GM06990 (cell line): Measurements from ENCODE around the gene CRYL1.

Experiments
- DNase-seq: peaks from one replicate; pipeline ENCODE4 v3.0.0-alpha.2; 2011; ENCODE audit not compliant: insufficient read length; ENCODE audit errors: extremely low read depth
- H3K27me3 ChIP-seq: replicated peaks from 2 replicates; pipeline ENCODE4 v1.6.0; 2011; ENCODE audit warnings: low read length; ENCODE audit not compliant: control insufficient read depth, insufficient read depth
- H3K36me3 ChIP-seq: 2 replicates; pipeline ENCODE4 v1.5.1; 2011; ENCODE audit warnings: low read length; ENCODE audit not compliant: control insufficient read depth, insufficient read depth
- H3K4me3 ChIP-seq: replicated peaks from 2 replicates; pipeline ENCODE4 v1.5.1; 2011; ENCODE audit warnings: low read depth, mild to moderate bottlenecking, control low read depth, low read length
- CTCF ChIP-seq: IDR thresholded peaks from 2 replicates; pipeline ENCODE4 v1.5.1; 2011; ENCODE audit warnings: low read length, control low read depth, mild to moderate bottlenecking, inconsistent platforms; ENCODE audit not compliant: insufficient read depth, poor library complexity, severe bottlenecking

Gene CRYL1

GRCh38 chr13:20358022-20358421 is 167.6 kb downstream of the CRYL1 start:
- Histone ChIP-seq H3K36me3 (no peaks in the 10 kb centered on the region), H3K27me3 (no peaks in the 10 kb centered on the region), H3K4me3 (no peak overlapping the region)
- DNase-seq, result no peak
- no peak for TF ChIP-seq CTCF

DNA sequence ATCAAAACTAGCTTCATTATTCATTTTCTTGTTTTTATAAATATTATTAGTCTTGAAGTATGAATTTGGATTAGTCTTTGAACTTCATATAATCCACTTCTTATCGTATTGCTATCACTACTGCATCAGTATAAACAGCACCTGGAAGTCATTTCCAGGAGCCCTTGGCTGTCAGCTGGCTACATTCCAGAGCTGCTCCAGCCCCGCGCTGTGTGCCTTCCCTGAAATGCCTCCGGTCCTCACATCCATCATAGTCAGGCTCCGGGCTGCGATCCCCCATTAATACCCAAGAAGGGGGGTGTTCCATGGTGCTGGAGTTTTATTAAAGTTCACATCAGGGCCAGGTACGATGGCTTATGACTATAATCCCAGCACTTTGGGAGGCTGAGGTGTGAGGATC is 169.2 kb downstream of the CRYL1 start:
- H3K27me3 ChIP-seq, result no peaks in the 10 kb centered on the region
- H3K4me3 ChIP-seq, result no peak overlapping the region
- no peak for DNase-seq
- no peak for TF ChIP-seq CTCF
- H3K36me3 ChIP-seq, result no peaks in the 10 kb centered on the region

DNA sequence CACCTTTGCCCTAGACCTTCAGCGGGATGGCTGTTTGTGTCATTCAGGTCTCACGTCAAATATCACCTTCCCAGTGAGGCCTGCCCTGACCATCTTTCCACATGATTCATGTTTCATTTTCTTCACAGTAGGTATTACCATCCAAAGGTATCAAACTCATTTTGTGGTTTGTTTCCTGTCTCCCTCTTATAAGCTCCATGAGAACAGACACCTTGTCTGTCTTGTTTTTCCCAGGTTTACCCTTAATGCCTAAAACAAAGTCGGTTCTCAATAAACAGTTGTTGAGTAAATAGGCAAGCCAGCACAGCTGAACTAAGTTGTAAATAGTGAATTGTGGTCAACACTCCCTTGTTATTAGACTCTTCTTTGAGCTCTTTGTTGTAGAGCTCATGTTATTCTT is 170.9 kb downstream of the CRYL1 start:
- no peak for TF ChIP-seq CTCF
- DNase-seq, result no peak
- no peaks in the 10 kb centered on the region for H3K36me3 ChIP-seq
- no peaks in the 10 kb centered on the region for H3K27me3 ChIP-seq
- H3K4me3 ChIP-seq, result no peak overlapping the region

DNA sequence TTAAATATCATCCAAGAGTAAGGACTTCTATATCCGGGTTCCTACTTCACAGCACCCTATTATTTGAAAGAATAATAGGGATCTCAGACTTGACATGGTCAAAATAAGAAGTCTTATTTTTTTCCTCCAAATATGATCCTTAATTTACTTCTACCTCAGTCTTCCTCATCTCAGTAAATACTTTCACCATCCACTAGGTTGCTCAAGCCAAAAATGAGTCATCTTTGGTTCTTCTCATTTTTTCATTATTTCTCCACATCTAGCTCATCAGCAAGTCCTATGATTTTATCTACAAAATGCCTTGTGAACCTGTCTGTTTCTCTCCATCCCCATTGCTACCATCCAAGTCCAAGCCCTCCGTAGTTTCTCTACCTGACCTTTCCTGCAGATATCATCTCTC is 171.7 kb downstream of the CRYL1 start:
- H3K36me3 ChIP-seq, result no peaks in the 10 kb centered on the region
- TF ChIP-seq CTCF, result no peak
- no peaks in the 10 kb centered on the region for H3K27me3 ChIP-seq
- no peak overlapping the region for H3K4me3 ChIP-seq
- no peak for DNase-seq
